ENCODE measurements around the gene HSF4. TPM values are rescaled to one million over a fixed set of nuclear protein-coding genes. Genes with fewer than 3 reads are reported as not detected.

The HSF4 gene
- total and polyA plus RNA-seq, 7 experiments from 2014 or later = 9.9 to 150 (median 15.5) TPM; not detected in 2

- H3K27ac ChIP-seq (ENCODE audit: low read depth, low read length) = no peak overlapping the region
- ATAC-seq (no peak), DNase-seq (no peak)
- no peak overlapping the region for H3K4me3 ChIP-seq (ENCODE audit: low read length)
- H3K36me3 ChIP-seq (ENCODE audit: control insufficient read depth in 2 of 3, insufficient read depth in 3 of 3, low read length in 3 of 3) = peaks cover 14 to 93% (median 18%) of the 10 kb centered on the region in 3 experiments
- no peaks in the 10 kb centered on the region for H3K4me1 ChIP-seq (ENCODE audit: control insufficient read depth in 2 of 2, insufficient read depth in 2 of 2, low read length in 2 of 2)
- ChIA-PET CTCF (interaction anchor here (0.6 to 1.2 kb wide), 2 partner anchors 16 to 23 kb away, joined by 3 to 5 read pairs; no protein-coding TSS in a partner anchor), POLR2A (no interaction called here)
- Mint-ChIP-seq H3K36me3 (peaks cover 3 to 84% (median 44%) of the 10 kb centered on the region in 5 donors), H3K27me3 (no peaks in the 10 kb centered on the region), H3K27ac (no peak overlapping the region), H3K4me3 (no peak overlapping the region), H3K4me1 (peaks cover 0 to 2% (median 0%) of the 10 kb centered on the region in 7 donors), H3K9me3 (peaks cover 0 to 2% (median 0%) of the 10 kb centered on the region in 11 donors)
- H3K27me3 ChIP-seq (ENCODE audit: control insufficient read depth in 2 of 2, insufficient read depth in 2 of 2, low read length in 2 of 2) = no peaks in the 10 kb centered on the region
- H3K9me3 ChIP-seq (ENCODE audit: control insufficient read depth in 2 of 3, low read length in 3 of 3) = no peaks in the 10 kb centered on the region
- intact Hi-C loops (cut with micrococcal nuclease) = no loop called here
Measured at GRCh38 chr16:67142342-67142741, 22.2 kb upstream of the HSF4 start.

DNA sequence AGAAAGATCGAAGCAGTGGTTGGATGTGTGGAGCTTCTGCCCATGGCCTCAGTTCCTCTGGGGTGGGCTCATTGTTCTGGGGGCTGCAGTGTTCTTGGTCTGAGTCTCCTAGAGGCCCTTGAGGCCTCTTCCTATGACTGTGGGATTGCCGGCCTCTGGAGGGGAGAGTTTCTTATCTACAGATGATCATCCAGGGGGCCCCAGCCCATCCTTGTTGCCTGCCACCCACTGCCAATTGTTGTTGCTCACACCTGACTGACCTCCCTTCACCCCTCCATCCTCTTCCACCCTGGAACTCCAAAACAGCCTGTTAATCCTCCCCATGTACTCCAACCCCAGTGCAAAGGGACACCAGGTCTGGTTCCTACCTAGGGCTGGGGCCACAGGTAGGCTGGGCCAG, 19.6 kb upstream of the HSF4 start:
- intact Hi-C loops (cut with micrococcal nuclease) = no loop called here
- H3K9me3 Mint-ChIP-seq = peaks cover 0 to 2% (median 0%) of the 10 kb centered on the region in 11 donors
- peaks cover 9 to 78% (median 18%) of the 10 kb centered on the region in 3 experiments for H3K36me3 ChIP-seq (ENCODE audit: control insufficient read depth in 2 of 3, insufficient read depth in 3 of 3, low read length in 3 of 3)

DNA sequence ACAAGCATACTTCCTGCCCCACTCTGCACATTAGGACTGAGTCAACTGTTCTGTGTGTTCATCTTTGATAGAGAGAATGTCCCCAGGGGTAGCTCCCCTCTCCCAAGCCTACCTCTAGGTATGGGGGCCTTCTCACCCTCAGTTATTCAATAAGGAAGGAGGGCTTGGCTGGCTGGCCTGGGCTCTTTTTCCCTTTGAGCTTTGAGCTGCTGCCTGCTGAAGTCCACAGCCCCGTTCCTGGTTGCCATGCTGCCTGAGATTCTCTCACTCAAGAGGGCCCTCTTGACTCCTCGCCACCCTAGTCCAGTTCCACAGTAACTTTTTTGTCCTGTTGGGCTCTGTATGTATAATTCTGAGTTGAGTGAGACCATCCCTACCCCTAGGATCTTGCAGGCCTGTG, 18.8 kb upstream of the HSF4 start:
- H3K4me1 ChIP-seq (ENCODE audit: control insufficient read depth in 2 of 2, insufficient read depth in 2 of 2, low read length in 2 of 2) = no peaks in the 10 kb centered on the region
- H3K27ac ChIP-seq (ENCODE audit: low read depth, low read length) = no peak overlapping the region
- Mint-ChIP-seq H3K27me3 (peaks cover 0 to 9% (median 4%) of the 10 kb centered on the region in 5 donors), H3K36me3 (peaks cover 7 to 72% (median 48%) of the 10 kb centered on the region in 5 donors), H3K9me3 (peaks cover 0 to 2% (median 0%) of the 10 kb centered on the region in 11 donors), H3K4me3 (no peak overlapping the region), H3K27ac (no peak overlapping the region), H3K4me1 (peaks cover 0 to 8% (median 2%) of the 10 kb centered on the region in 7 donors)
- ATAC-seq = no peak
- no peaks in the 10 kb centered on the region for H3K9me3 ChIP-seq (ENCODE audit: control insufficient read depth in 2 of 3, low read length in 3 of 3)
- no peak overlapping the region for H3K4me3 ChIP-seq (ENCODE audit: low read length)
- intact Hi-C loops (cut with micrococcal nuclease) = no loop called here
- POLR2A ChIA-PET = no interaction called here
- H3K36me3 ChIP-seq (ENCODE audit: control insufficient read depth in 2 of 3, insufficient read depth in 3 of 3, low read length in 3 of 3) = peaks cover 9 to 70% (median 10%) of the 10 kb centered on the region in 3 experiments
- CTCF ChIA-PET = interaction anchor here (0.8 kb wide), 1 partner anchor 170 kb away, joined by 3 read pairs; no protein-coding TSS in a partner anchor
- H3K27me3 ChIP-seq (ENCODE audit: control insufficient read depth in 2 of 2, insufficient read depth in 2 of 2, low read length in 2 of 2) = no peaks in the 10 kb centered on the region
- no peak for DNase-seq

More for the DNA sequence above, 19.6 kb upstream of the HSF4 start:
- Histone ChIP-seq H3K4me1 (ENCODE audit: control insufficient read depth in 2 of 2, insufficient read depth in 2 of 2, low read length in 2 of 2) (no peaks in the 10 kb centered on the region), H3K27ac (ENCODE audit: low read depth, low read length) (no peak overlapping the region), H3K9me3 (ENCODE audit: control insufficient read depth in 2 of 3, low read length in 3 of 3) (no peaks in the 10 kb centered on the region), H3K27me3 (ENCODE audit: control insufficient read depth in 2 of 2, insufficient read depth in 2 of 2, low read length in 2 of 2) (no peaks in the 10 kb centered on the region), H3K4me3 (ENCODE audit: low read length) (no peak overlapping the region)
- Mint-ChIP-seq H3K36me3 (peaks cover 8 to 80% (median 56%) of the 10 kb centered on the region in 5 donors), H3K4me1 (peaks cover 0 to 8% (median 2%) of the 10 kb centered on the region in 7 donors), H3K27ac (no peak overlapping the region), H3K27me3 (peaks cover 0 to 9% (median 4%) of the 10 kb centered on the region in 5 donors), H3K4me3 (no peak overlapping the region)
- CTCF ChIA-PET = interaction anchor here (0.6 to 0.8 kb wide), 2 partner anchors 169 to 186 kb away, joined by 3 read pairs; no protein-coding TSS in a partner anchor
- POLR2A ChIA-PET = interaction anchor here (1.2 kb wide), 1 partner anchor 10 kb away, joined by 4 read pairs; no protein-coding TSS in a partner anchor
- ATAC-seq (no peak), DNase-seq (no peak)

DNA sequence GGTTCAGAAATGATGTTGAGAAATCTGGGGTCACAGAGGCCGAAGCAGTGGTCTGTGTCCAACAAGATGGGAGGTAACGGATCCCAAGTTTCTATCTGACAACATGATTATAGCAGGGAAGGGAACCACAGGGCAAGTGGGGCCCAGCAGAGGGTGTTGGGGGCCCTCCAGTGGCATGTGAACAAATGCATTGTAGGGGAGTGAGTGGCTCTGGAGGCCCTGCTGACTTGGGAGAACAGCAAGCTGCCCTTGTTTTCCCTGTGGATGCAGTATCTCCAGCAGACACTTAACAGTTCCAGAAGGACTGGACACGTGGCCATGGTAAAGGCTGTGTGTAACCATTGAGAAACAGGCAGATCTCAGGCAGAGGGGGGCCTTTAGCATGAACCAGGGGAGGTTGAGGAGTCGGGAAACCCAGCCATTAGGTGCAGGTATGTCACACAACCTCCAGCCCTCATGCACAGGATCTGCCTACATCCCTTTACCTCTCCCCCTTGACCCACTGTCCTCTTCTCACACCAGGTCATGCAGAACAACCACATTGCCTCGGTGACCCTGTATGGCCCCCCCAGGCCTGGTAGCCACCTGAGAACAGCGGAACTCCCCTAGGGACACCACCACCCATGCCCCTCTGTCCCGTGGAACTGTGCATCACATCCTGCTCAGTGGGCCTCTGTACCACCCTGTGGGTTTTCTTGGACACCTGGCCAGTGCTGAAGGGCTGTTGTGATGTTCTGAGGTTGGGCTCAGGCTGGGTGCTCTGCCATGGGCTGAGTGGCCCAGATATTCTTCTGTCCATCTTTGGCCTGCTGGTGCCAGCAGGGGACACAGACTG, 17.8 kb upstream of the HSF4 start:
- peaks cover 0 to 4% of the 10 kb centered on the region in 2 donors for H3K4me1 ChIP-seq (ENCODE audit: control insufficient read depth in 2 of 2, insufficient read depth in 2 of 2, low read length in 2 of 2)
- no peak overlapping the region for H3K4me3 ChIP-seq (ENCODE audit: low read length)
- Mint-ChIP-seq H3K9me3 (peaks cover 0 to 2% (median 0%) of the 10 kb centered on the region in 11 donors), H3K4me3 (peak overlapping the region in 1 of 10 donors; percentile 25), H3K36me3 (peaks cover 5 to 64% (median 42%) of the 10 kb centered on the region in 5 donors), H3K4me1 (peaks cover 0 to 16% (median 3%) of the 10 kb centered on the region in 7 donors), H3K27ac (no peak overlapping the region), H3K27me3 (peaks cover 0 to 9% (median 4%) of the 10 kb centered on the region in 5 donors)
- peaks cover 5 to 60% (median 8%) of the 10 kb centered on the region in 3 experiments for H3K36me3 ChIP-seq (ENCODE audit: control insufficient read depth in 2 of 3, insufficient read depth in 3 of 3, low read length in 3 of 3)
- no peaks in the 10 kb centered on the region for H3K27me3 ChIP-seq (ENCODE audit: control insufficient read depth in 2 of 2, insufficient read depth in 2 of 2, low read length in 2 of 2)
- ChIA-PET POLR2A (no interaction called here), CTCF (interaction anchor here (0.6 kb wide), 1 partner anchor 172 kb away, joined by 3 read pairs; no protein-coding TSS in a partner anchor)
- intact Hi-C loops (cut with micrococcal nuclease) = no loop called here
- DNase-seq (no peak), ATAC-seq (no peak)
- no peak overlapping the region for H3K27ac ChIP-seq (ENCODE audit: low read depth, low read length)
- no peaks in the 10 kb centered on the region for H3K9me3 ChIP-seq (ENCODE audit: control insufficient read depth in 2 of 3, low read length in 3 of 3)

GRCh38 chr16:67147437-67148140, 17.0 kb upstream of the HSF4 start:
- Histone ChIP-seq H3K4me1 (ENCODE audit: control insufficient read depth in 2 of 2, insufficient read depth in 2 of 2, low read length in 2 of 2) (peaks cover 0 to 4% of the 10 kb centered on the region in 2 donors), H3K27ac (ENCODE audit: low read depth, low read length) (no peak overlapping the region), H3K36me3 (ENCODE audit: control insufficient read depth in 2 of 3, insufficient read depth in 3 of 3, low read length in 3 of 3) (peaks cover 5 to 52% (median 8%) of the 10 kb centered on the region in 3 experiments), H3K4me3 (ENCODE audit: low read length) (no peak overlapping the region), H3K27me3 (ENCODE audit: control insufficient read depth in 2 of 2, insufficient read depth in 2 of 2, low read length in 2 of 2) (no peaks in the 10 kb centered on the region), H3K9me3 (ENCODE audit: control insufficient read depth in 2 of 3, low read length in 3 of 3) (no peaks in the 10 kb centered on the region)
- Mint-ChIP-seq H3K4me3 (no peak overlapping the region), H3K27me3 (peaks cover 0 to 9% (median 5%) of the 10 kb centered on the region in 5 donors), H3K4me1 (peaks cover 0 to 21% (median 5%) of the 10 kb centered on the region in 7 donors), H3K36me3 (peaks cover 5 to 57% (median 38%) of the 10 kb centered on the region in 5 donors), H3K9me3 (peaks cover 0 to 2% (median 0%) of the 10 kb centered on the region in 11 donors), H3K27ac (no peak overlapping the region)
- CTCF ChIA-PET = no interaction called here
- DNase-seq (no peak), ATAC-seq (no peak)
- POLR2A ChIA-PET = no interaction called here
- intact Hi-C loops (cut with micrococcal nuclease) = no loop called here

DNA sequence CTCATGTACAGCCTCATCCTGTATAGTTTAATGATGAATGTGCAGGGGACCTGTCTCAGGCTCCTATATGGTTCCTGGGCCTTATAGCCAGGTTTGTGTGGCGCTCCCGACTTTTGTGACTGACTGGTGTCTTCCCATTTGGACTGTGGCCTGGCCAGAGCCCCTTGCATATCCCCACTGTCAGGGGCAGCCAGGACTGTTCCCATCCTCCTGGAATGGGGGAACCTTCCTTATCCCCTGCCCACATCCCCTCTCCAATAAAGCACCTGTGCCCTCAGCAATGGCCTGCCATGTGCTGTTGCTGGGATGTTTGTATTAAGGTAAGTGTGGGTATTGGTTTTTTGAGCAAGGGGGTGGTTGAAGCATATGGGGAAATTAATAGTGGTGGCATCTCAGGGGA, 16.3 kb upstream of the HSF4 start:
- ATAC-seq (no peak), DNase-seq (no peak)
- ChIA-PET CTCF (no interaction called here), POLR2A (no interaction called here)
- H3K27me3 Mint-ChIP-seq = peaks cover 0 to 12% (median 6%) of the 10 kb centered on the region in 5 donors
- Histone ChIP-seq H3K4me3 (ENCODE audit: low read length) (no peak overlapping the region), H3K9me3 (ENCODE audit: control insufficient read depth in 2 of 3, low read length in 3 of 3) (no peaks in the 10 kb centered on the region), H3K27me3 (ENCODE audit: control insufficient read depth in 2 of 2, insufficient read depth in 2 of 2, low read length in 2 of 2) (no peaks in the 10 kb centered on the region), H3K36me3 (ENCODE audit: control insufficient read depth in 2 of 3, insufficient read depth in 3 of 3, low read length in 3 of 3) (peaks cover 4 to 45% (median 8%) of the 10 kb centered on the region in 3 experiments), H3K4me1 (ENCODE audit: control insufficient read depth in 2 of 2, insufficient read depth in 2 of 2, low read length in 2 of 2) (peaks cover 0 to 4% of the 10 kb centered on the region in 2 donors), H3K27ac (ENCODE audit: low read depth, low read length) (no peak overlapping the region)
- peaks cover 0 to 2% (median 0%) of the 10 kb centered on the region in 11 donors for H3K9me3 Mint-ChIP-seq
- H3K4me3 Mint-ChIP-seq = peak overlapping the region in 3 of 10 donors; percentile 1 to 57 (median 50)
- H3K36me3 Mint-ChIP-seq = peaks cover 5 to 52% (median 33%) of the 10 kb centered on the region in 5 donors
- H3K27ac Mint-ChIP-seq = peak overlapping the region in 1 of 9 donors; percentile 31
- H3K4me1 Mint-ChIP-seq = peaks cover 5 to 27% (median 8%) of the 10 kb centered on the region in 7 donors
- intact Hi-C loops (cut with micrococcal nuclease) = no loop called here

All from naive thymus-derived CD4-positive, alpha-beta T cell (primary cell).